C4-2B (cell line): ENCODE results near the gene SCIN.

Experiments
- CTCF ChIP-seq: fragments of 450-650 bp; conservative IDR thresholded peaks from 2 replicates; pipeline ENCODE4 v1.5.1; 2017; ENCODE audit warnings: mild to moderate bottlenecking
- ZFX ChIP-seq: fragments of 450-650 bp; IDR thresholded peaks from 2 replicates; pipeline ENCODE4 v1.6.1; 2017

DNA sequence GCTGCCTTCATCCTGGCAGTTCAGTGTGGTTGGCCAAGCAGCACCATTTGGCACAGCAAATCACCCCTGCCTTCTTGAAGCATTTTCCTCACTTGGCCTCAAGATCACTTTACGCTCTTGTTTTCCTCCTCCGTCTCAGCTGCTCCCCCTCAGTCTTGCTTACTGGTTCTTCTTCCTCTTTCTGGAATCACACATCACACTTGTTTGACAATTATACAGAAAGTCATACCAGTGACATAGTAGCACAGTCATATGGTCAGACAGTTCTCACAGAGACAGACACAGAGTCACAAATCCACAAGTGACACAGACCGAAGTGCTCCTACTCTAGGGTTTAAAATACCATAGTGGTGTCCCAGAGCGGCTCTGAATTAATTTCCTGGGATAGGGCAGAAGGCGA, 73.1 kb downstream of the SCIN start:
- TF ChIP-seq CTCF = no peak
- no peak for TF ChIP-seq ZFX
